Measurements from ENCODE around the gene CCDC152.
"Not testable (repeated sequence)": the region's sequence is repeated elsewhere in the genome, so short reads cannot be mapped to it uniquely, and the experiment has no call there.

The CCDC152 gene

DNA sequence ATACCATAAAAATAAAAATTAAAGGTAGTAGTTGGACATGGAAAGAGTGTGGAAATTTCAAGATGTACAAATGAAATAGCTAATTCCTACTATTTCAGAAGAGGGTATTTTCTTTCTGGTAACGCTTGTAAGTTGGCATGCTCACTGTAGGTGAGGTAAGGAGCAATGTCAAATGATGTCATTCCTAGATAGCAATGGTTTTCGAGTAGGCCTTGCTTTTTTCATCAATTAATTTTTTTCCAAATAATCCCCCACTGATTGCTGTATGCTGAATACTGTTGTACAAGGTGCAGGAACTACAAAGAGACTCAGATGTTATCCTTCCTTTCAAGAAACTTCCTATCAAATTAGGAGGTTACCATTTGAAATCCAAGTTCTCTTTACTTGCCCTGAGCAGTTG, 56.0 kb downstream of the CCDC152 start:
- DNase-seq, result no peak

DNA sequence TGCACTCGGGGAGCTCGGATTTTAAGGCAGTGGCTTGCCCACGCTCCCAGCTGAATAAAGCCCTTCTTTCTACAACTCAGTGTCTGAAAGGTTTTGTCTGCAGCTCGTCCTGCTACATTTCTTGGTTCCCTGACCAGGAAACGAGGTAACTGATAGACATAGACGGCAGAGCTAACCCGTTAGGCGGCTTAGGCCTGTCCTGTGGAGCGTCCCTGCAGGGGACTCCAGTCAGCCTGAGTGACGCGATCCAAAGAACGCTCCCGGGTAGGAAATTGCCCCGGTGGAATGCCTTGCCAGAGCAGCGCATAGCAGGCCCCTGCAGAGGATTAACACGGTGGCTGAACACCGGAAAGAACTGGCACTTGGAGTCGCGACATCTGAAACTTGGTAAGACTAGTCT, 56.9 kb downstream of the CCDC152 start:
- peak in 27 of 51 donors; percentile 5 to 61 (median 21) for DNase-seq

DNA sequence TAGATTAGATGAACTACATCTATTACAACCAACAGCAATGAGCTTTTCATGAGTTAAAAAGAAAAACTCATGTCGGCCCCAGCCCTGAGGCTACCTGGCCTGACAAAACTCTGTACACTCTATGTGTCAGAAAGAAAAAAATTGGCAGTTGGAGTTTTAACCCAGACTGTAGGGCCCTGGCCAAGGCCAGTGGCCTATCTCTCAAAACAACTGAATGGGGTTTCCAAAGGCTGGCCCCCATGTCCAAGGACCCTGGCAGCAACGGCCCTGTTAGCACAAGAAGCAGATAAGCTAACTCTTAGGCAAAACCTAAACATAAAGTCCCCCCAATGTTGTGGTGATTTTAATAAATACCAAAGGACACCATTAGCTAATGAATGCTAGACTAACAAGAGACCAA, 59.9 kb downstream of the CCDC152 start:
- DNase-seq, result not testable (repeated sequence)

DNA sequence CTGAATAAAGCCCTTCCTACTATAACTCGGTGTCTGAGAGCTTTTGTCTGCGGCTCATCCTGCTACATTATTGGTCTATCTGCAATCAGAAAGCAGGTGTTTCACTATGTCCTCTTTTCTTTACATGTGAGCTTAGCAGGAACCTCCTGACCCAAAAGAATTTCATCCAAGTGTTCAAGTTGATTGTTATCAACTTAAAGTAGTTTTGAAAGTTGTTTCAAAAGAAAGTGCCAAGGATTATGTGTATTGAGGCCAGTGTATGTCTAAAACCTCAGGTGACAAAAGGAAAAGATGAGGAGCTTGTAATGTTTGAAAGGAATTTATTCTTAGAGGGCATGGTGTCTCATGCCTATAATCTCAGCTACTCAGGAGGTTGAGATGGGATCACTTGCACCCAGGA, 63.1 kb downstream of the CCDC152 start:
- no peak for DNase-seq

DNA sequence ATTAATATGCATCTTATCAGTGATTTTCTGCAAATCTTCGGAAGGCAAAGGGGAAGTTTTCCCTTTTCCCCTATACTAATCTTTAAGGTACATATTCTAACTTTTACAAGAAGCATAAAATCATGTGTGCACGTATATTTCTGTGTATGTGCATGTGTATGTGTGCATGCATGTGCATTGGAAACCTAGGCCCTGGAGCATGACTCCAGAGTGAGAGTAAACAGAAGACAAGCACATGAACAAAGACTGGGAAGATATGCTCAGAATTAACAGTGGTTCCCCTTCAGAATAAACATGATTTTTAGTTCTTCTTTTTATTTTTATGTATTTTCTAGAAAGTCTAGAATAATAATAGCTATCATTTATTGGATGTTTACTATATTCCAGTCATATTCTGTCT, 65.9 kb downstream of the CCDC152 start:
- no peak for DNase-seq

DNA sequence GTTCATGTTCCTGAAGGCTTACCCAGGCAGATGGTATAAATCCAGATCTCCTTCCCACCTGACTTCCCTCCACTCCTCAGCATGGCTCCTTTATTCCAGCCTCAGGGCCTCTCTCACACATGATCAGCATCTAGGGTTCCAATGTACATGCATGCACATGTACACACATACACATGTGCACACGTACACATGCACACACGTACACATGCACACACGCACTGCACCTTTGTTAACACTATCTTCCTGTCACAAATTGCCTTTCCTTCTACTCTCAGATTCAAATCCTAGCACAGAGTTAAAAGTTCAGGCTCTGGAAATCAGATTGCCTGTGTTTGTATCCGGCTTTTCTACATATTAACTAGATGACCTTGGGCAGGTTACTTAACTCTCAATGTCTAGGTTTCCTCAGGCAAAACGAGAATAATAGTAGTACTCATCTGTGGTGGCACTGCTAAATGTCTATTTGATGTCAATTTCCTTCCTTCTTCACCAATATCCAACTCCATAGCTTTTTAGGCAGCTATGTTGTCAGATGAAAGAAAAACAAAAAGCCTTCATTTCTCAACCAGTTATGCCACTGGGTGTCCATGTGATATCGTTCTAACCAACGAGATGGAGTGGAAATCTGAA, 67.8 kb downstream of the CCDC152 start:
- DNase-seq, result no peak

DNA sequence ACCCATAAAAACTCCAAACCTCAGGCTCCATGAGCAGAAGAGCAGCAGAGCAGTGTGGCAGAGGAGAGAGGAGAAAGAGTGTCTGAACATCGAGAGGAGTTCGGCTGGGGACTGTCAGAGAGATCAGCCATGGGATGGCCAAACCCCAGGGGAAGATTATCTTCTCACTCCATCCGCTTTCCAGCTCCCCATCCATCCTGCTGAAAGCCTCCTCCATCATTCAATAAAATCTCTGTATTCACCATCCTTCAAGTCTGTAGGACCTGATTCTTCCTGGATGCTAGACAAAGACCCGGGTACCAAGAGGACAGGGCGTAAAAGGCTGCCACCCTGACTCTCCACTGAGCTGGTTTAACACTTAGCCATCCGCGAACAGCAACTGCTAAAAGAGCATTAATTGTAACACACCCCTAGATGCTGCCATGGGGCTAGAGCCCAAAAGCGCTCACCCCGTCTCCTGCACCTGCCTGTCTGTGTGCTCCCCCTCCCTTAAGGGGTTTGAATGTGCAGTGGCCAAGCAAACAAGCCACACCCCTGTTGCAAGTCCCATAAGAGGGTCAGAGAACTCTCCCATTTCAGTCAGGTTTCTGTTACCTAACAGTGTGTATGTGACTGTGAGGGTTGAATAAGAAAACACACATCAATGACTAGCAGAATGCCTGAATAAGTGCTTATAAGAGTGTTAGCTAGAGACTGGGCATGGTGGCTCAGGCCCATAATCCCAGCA, 69.0 kb downstream of the CCDC152 start:
- no peak for DNase-seq

DNA sequence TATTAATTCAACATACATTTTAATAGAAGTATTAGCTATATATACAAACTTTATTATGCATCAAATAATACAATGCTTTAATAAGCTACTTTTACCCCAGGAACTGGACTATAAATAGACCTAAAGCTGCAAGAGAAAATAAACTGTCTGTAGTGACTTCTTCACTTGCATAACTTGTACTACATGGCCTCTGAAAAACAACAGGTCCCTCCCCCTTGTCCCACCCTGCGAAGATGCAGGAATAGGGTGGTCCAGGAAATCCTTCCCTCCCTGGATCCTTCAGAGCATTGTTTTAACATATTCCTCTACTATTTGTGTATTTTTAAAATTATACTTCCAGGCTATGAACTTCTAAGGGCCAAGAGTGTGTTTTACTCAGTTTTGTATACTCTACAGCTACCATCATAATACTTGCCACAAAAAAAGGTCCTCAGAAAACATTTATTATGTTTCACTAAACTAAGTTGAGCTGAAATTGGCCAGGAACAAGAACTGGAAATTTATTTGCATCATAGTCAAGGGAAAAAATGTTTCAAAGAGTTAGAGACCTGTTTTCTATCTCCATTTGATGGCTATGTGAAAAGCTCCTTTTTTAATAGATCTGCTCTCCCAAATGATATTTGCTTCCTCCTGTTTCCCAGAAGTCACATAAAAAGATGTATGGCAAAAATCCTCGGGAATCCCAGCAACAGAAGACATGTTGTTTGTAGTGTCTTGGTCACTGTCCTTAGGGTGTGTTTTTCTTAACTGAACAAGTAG, 70.3 kb downstream of the CCDC152 start:
- DNase-seq, result no peak

DNA sequence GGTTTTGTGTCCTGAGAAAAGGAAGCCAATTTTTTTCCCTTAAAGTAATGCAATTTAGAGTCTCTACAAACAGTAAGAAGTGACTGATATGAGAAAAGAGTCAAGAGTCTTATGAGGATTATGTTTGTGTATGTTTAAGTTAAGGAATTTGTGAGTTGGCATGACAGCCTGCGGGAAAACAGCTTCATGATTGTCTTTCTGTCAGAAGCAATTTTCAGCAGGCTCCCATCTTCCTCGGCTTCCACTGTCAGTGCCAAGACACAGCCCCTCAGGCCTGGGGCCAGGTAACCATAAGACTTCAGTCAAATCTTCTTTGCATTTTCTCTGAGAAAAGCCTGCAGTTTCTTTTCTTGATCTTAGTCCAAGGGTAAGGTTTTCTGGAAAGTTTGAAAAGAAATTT, 72.1 kb downstream of the CCDC152 start:
- no peak for DNase-seq

DNA sequence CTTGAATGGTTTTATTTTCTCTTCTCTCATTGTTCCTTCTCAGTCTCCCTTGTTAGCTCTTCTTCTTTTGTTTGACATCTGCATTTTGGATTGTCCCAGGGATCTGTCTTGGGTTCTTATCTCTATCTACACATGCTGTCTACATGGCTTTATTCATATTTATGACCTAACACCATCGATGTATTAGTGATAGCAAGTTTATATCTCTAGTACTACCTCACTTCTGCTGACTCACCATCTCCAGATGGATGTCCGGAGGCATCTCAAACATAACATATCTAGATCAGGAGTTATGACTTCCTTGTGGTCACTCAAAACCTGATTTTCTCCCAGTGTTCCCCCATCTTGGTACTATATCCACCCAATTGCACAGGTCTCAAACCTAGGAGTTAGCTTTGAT, 74.3 kb downstream of the CCDC152 start:
- no peak for DNase-seq

DNA sequence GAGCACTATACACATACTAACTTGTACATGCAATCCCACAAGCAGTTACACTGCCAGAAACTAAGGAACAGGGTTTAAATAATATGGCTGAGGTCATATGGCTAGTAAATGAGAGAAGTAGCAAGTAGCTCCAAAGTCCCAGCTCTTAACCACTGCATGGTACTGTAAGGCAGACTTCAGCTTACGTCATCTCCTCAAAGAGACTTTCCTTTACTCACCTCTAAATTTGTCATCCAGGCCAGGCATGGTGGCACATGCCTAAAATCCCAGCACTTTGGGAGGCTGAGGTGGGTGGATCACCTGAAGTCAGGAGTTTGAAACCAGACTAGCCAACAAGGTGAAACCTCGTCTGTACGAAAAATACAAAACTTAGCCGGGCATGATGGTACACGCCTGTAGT, 75.4 kb downstream of the CCDC152 start:
- DNase-seq, result no peak

DNA sequence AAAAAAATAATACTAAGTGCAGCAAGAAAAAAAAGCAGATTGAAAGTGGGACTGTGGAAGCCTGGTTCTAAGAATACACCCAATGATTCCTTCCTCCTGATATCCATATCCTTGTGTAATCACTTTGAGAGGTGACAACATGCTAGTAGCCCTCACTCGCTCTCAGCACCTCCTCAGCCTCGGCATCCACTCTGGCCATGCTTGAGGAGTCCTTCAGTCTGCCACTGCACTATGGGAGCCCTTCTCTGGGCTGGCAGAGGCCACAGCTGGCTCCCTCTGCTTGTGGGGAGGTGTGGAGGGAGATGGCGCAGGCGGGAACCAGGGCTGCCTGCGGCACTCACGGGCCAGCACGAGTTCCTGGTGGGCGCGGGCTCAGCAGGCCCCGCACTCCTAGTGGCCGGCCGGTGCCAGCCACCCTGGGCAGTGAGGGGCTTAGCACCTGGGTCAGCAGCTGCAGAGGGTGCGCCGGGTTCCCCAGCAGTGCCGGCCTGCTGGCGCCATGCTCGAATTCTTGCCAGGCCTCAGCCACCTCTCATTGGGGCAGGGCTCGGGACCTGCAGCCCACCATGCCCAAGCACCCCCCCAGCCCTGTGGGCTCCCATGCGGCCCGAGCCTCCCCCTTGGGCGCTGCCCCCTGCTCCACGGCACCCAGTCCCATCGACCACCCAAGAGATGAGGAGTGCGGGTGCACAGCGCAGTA, 79.6 kb downstream of the CCDC152 start:
- no peak for DNase-seq

DNA sequence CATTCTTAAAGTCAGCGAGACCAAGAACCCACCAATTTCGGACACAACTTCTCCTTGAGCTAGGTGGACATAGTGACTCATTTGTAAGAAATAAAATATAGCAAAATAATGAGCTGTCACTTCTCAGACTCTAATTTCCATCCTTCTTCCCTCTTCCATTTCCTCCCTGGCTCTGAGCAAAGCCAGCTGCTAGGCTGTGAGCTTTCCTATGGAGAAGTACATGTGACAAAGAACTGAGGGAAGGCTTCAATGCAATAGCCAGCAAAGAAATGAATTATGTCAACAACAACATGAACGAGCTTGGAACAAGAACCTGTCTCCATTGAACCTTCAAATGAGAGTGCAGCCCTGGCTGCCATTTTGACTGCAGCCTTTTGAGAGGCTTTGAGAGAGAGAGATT, 81.0 kb downstream of the CCDC152 start:
- DNase-seq, result no peak

DNA sequence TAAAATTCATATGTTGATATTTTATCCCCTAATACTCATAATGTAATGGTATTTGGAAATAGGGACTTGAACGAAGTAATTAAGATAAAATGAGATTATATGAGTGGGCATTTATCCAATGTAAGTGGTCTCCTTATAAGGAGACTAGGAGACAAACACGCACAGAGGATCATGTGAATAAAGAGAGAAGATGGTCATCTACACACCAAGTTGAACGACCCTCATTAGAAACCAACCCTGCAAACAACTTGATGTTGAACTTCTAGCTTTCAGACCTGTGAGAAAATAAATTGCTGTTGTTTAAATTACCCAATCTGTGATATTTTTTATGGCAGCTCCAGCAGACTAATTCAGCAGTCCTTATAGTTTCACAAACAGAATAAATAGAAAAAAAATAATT, 82.6 kb downstream of the CCDC152 start:
- DNase-seq, result no peak

DNA sequence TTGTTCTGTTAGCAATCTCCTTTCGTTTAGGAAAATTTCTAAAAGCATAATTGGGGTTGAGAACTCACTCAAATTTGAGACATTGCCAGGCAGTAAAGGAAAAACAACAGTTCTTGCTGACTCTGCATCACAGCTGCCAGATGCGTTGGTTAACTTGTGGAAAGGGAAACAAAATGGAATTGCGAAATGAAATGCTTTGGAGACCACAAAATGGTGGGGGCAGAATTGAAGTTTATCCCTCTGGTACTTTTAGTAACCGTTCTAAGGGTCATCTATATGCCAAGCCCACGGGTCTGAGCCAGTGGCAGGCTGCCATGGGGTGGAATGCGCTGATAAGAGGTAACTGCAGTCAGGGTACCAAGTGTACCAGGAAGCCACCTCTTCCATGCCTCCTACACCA, 83.7 kb downstream of the CCDC152 start:
- no peak for DNase-seq

DNA sequence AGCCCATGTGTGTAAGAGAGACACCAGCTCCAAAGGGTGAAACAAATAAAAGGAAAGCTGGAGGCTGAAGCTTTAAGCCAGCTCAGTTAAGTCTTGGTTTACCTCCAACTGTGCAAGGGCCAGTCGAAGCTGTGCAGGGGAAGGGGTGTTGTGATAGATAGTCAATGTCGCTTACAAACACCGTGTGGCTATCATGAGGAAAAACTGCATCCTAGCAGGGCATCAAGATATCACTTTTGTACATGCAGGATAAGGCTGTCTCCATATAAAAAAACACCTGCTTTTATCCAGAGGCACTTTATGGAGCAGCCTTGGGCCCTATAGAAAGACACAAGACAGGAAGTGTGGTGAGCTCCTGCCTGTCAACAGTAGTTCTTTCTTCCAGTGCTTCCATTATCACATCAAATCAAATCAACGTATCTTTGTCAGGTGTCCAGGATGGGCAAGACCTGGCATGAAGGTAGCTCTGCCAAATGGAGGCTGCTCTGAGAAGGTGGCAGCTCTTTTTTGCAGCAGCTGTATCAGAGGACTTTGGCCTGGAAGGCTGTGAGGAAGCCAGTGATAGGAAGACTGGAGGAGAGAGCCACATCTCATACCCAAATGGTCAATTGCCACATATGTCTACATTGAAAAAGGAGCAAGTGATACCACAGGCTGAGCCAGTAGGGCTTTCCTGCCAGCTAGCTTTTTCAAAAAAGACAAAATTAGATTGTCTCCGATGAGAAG, 84.4 kb downstream of the CCDC152 start:
- no peak for DNase-seq

DNA sequence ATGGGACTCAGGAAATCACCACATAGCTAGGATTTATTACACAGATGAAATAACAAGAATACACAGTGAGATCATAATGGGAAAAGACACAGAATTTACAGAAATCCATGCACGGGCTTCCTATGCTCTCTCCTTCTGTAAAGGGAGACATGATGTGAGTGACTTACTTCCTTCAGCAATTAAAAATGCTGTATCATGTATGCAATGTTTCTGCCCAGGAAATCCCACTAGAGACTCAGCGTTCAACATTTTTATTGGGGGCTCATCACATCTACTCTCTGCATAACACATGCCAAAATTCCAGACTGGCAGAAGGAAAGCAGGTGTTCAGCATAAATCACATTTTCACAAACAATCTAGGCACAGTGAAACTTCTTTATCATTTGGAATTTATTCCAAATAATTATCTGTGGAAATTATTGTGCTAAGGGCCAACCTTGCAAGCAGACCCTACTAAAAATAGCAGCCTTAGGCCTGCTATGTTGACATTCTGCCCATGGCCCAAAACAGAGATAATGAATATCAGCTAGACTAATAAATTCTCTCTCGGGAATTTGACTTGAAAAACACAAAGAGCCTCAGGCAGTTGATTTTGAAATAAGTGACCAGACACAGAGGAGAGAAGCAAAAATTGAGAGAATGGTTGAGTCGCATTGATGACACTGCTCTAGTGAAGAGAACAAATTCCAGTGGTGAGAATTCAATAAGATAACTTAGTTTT, 86.5 kb downstream of the CCDC152 start:
- no peak for DNase-seq

DNA sequence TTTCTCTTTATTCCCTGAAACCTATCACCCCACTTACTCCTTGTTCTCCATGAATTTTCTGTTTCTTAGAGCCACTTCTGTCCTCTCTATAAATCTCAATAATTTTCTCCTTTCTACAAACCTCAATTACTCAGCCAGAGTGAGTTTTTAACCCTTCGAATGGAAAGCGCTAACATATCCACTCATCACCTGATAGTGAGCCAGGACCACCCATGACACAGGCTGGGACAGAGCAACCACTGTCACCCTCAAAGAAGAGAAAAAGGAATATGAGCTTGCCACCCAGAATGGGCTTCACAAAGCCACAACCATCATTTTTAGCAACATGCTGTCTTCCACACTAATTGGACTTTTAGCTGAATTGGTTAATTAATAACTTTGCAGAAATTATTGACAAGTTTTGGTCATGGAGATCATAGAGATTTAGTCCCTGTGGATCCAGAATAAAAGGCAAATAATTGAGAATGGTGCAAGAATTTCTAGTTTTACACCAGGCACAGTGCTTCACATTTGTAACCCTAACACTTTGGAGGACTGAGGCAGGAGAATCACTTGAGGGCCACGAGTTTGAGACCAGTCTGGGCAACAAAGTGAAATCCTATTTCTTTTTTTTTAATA, 87.2 kb downstream of the CCDC152 start:
- no peak for DNase-seq

DNA sequence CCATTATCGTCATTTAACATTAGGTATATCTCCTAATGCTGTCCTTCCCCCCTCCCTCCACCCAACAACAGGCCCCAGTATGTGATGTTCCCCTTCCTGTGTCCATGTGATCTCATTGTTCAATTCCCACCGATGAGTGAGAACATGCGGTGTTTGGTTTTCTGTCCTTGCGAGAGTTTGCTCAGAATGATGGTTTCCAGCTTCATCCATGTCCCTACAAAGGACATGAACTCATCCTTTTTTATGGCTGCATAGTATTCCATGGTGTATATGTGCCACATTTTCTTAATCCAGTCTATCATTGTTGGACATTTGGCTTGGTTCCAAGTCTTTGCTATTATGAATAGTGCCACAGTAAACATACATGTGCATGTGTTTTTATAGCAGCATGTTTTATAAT, 87.8 kb downstream of the CCDC152 start:
- DNase-seq, result not testable (repeated sequence)

DNA sequence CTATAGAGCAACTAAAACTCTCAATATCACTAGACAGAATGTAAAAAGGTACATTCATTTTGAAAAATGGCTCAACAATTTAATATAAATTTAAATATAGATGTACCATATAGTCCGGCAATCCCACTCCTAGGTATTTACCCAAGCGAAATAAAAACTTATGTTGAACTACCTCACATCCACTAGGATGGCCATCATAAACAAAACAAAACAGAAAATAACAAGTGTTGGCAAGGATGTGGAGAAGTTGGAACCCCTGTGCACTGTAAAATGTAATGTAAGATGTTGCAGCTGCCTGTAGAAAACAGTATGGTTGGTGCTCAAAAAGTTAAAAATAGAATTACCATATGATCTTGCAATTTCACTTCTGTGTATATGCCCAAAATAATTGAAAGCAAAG, 91.9 kb downstream of the CCDC152 start:
- no peak for DNase-seq
